Measurements from ENCODE around the gene SLC1A7. TPM values are rescaled to one million over a fixed set of nuclear protein-coding genes. Genes with fewer than 3 reads are reported as not detected.

SLC1A7 gene
- total RNA-seq, 1 donor from 2014 or later = not detected

- no peaks in the 10 kb centered on the region for H3K9me3 ChIP-seq
- H3K4me1 ChIP-seq = no peaks in the 10 kb centered on the region
- no peaks in the 10 kb centered on the region for H3K27me3 ChIP-seq
- H3K4me3 ChIP-seq = no peak overlapping the region
- no peak overlapping the region for H3K27ac ChIP-seq
- no peak for DNase-seq (ENCODE audit: extremely low spot score in 2 of 2)
- no peaks in the 10 kb centered on the region for H3K36me3 ChIP-seq
- TF ChIP-seq POLR2AphosphoS5 (IDR thresholded peaks at IDR 0.05; ENCODE audit: insufficient read depth in 1 of 2, low read depth in 1 of 2) = no peak
- intact Hi-C loops (cut with DNase I) = no loop called here
Measured at GRCh38 chr1:53075761-53076163, 66.7 kb downstream of the SLC1A7 start.

- Histone ChIP-seq H3K27me3 (no peaks in the 10 kb centered on the region), H3K27ac (no peak overlapping the region), H3K4me3 (no peak overlapping the region), H3K4me1 (no peaks in the 10 kb centered on the region), H3K36me3 (no peaks in the 10 kb centered on the region), H3K9me3 (no peaks in the 10 kb centered on the region)
- TF ChIP-seq POLR2AphosphoS5 (IDR thresholded peaks at IDR 0.05; ENCODE audit: insufficient read depth in 1 of 2, low read depth in 1 of 2) = no peak
- TF ChIP-seq CTCF (IDR thresholded peaks at IDR 0.05) = no peak
- TF ChIP-seq POLR2A (IDR thresholded peaks at IDR 0.05) = no peak
- no peak for DNase-seq (ENCODE audit: extremely low spot score in 2 of 2)
- intact Hi-C loops (cut with DNase I) = no loop called here
Measured at GRCh38 chr1:53075206-53075605, 67.2 kb downstream of the SLC1A7 start.

GRCh38 chr1:53074313-53075154, 67.9 kb downstream of the SLC1A7 start:
- Histone ChIP-seq H3K27ac (peak overlapping the region; percentile 53), H3K9me3 (no peaks in the 10 kb centered on the region), H3K4me1 (no peaks in the 10 kb centered on the region), H3K36me3 (no peaks in the 10 kb centered on the region), H3K27me3 (no peaks in the 10 kb centered on the region), H3K4me3 (no peak overlapping the region)
- intact Hi-C loops (cut with DNase I) = no loop called here
- TF ChIP-seq POLR2A (IDR thresholded peaks at IDR 0.05) (no peak), POLR2AphosphoS5 (IDR thresholded peaks at IDR 0.05; ENCODE audit: insufficient read depth in 1 of 2, low read depth in 1 of 2) (no peak), CTCF (IDR thresholded peaks at IDR 0.05) (no peak)
- DNase-seq (ENCODE audit: extremely low spot score in 2 of 2) = no peak

- DNase-seq (ENCODE audit: extremely low spot score in 2 of 2) = no peak
- no peaks in the 10 kb centered on the region for H3K9me3 ChIP-seq
- no peaks in the 10 kb centered on the region for H3K27me3 ChIP-seq
- intact Hi-C loops (cut with DNase I) = no loop called here
- no peaks in the 10 kb centered on the region for H3K36me3 ChIP-seq
- H3K4me1 ChIP-seq = no peaks in the 10 kb centered on the region
- TF ChIP-seq POLR2AphosphoS5 (IDR thresholded peaks at IDR 0.05; ENCODE audit: insufficient read depth in 1 of 2, low read depth in 1 of 2) (no peak), POLR2A (IDR thresholded peaks at IDR 0.05) (no peak), CTCF (IDR thresholded peaks at IDR 0.05) (no peak)
- H3K4me3 ChIP-seq = no peak overlapping the region
- H3K27ac ChIP-seq = peak overlapping the region; percentile 53
Measured at GRCh38 chr1:53073868-53074311, 68.5 kb downstream of the SLC1A7 start.

- H3K36me3 ChIP-seq = no peaks in the 10 kb centered on the region
- DNase-seq (ENCODE audit: extremely low spot score in 2 of 2) = no peak
- H3K27me3 ChIP-seq = no peaks in the 10 kb centered on the region
- no peaks in the 10 kb centered on the region for H3K4me1 ChIP-seq
- H3K4me3 ChIP-seq = no peak overlapping the region
- intact Hi-C loops (cut with DNase I) = no loop called here
- no peak for TF ChIP-seq POLR2AphosphoS5 (IDR thresholded peaks at IDR 0.05; ENCODE audit: insufficient read depth in 1 of 2, low read depth in 1 of 2)
- TF ChIP-seq POLR2A (IDR thresholded peaks at IDR 0.05) = no peak
- TF ChIP-seq CTCF (IDR thresholded peaks at IDR 0.05) = no peak
- no peaks in the 10 kb centered on the region for H3K9me3 ChIP-seq
- no peak overlapping the region for H3K27ac ChIP-seq
Measured at GRCh38 chr1:53073287-53073686, 69.2 kb downstream of the SLC1A7 start.
